ENCODE data around the gene MAP3K2.
A peak's percentile ranks its signal among the peaks of the same experiment; 100 is the strongest.

Gene MAP3K2

GRCh38 chr2:127302168-127302567 lies 85.6 kb downstream of the MAP3K2 start:
- Histone ChIP-seq H3K4me3 (ENCODE audit: low read length) (no peak overlapping the region), H3K4me2 (ENCODE audit: low read length) (no peak overlapping the region), H3K27me3 (ENCODE audit: control insufficient read depth, insufficient read depth, low read length) (no peaks in the 10 kb centered on the region), H3K36me3 (ENCODE audit: insufficient read depth, low read length) (peaks cover 24% of the 10 kb centered on the region), H3K9me3 (replicated peaks; ENCODE audit: low read length) (no peaks in the 10 kb centered on the region), H3K4me1 (ENCODE audit: control insufficient read depth, insufficient read depth, low read length) (no peaks in the 10 kb centered on the region), H3K9ac (ENCODE audit: low read depth, low read length) (no peak overlapping the region)

- Histone ChIP-seq H3K27me3 (ENCODE audit: control insufficient read depth, insufficient read depth, low read length) (no peaks in the 10 kb centered on the region), H3K4me1 (ENCODE audit: control insufficient read depth, insufficient read depth, low read length) (peaks cover 12% of the 10 kb centered on the region), H3K9me3 (replicated peaks; ENCODE audit: low read length) (no peaks in the 10 kb centered on the region), H3K9ac (ENCODE audit: low read depth, low read length) (peak within 1 kb of the TSS; percentile 90), H3K4me3 (ENCODE audit: low read length) (peak within 1 kb of the TSS; percentile 94), H3K4me2 (ENCODE audit: low read length) (peak within 1 kb of the TSS; percentile 88), H3K36me3 (ENCODE audit: insufficient read depth, low read length) (peaks cover 31% of the 10 kb centered on the region)
Measured at GRCh38 chr2:127293748-127294562, 93.8 kb downstream of the MAP3K2 start, which contains the start of gene ERCC3. ERCC3 (minus strand) TSS chr2:127294144; CDS start chr2:127294081, 63 bp downstream.

GRCh38 chr2:127293386-127293747 lies 94.4 kb downstream of the MAP3K2 start:
- peaks cover 37% of the 10 kb centered on the region for H3K36me3 ChIP-seq (ENCODE audit: insufficient read depth, low read length)
- H3K4me3 ChIP-seq (ENCODE audit: low read length), result peak overlapping the region; percentile 94
- H3K27me3 ChIP-seq (ENCODE audit: control insufficient read depth, insufficient read depth, low read length), result no peaks in the 10 kb centered on the region
- H3K4me1 ChIP-seq (ENCODE audit: control insufficient read depth, insufficient read depth, low read length), result peaks cover 12% of the 10 kb centered on the region
- no peaks in the 10 kb centered on the region for H3K9me3 ChIP-seq (replicated peaks; ENCODE audit: low read length)
- H3K4me2 ChIP-seq (ENCODE audit: low read length), result peak overlapping the region; percentile 88
- peak overlapping the region; percentile 90 for H3K9ac ChIP-seq (ENCODE audit: low read depth, low read length)

- H3K9me3 ChIP-seq (replicated peaks; ENCODE audit: low read length), result no peaks in the 10 kb centered on the region
- H3K4me2 ChIP-seq (ENCODE audit: low read length), result no peak overlapping the region
- no peaks in the 10 kb centered on the region for H3K27me3 ChIP-seq (ENCODE audit: control insufficient read depth, insufficient read depth, low read length)
- H3K4me1 ChIP-seq (ENCODE audit: control insufficient read depth, insufficient read depth, low read length), result peaks cover 8% of the 10 kb centered on the region
- H3K4me3 ChIP-seq (ENCODE audit: low read length), result no peak overlapping the region
- no peak overlapping the region for H3K9ac ChIP-seq (ENCODE audit: low read depth, low read length)
- peaks cover 78% of the 10 kb centered on the region for H3K36me3 ChIP-seq (ENCODE audit: insufficient read depth, low read length)
Measured at GRCh38 chr2:127288274-127288673, 99.5 kb downstream of the MAP3K2 start.

GRCh38 chr2:127283275-127283674 lies 104.5 kb downstream of the MAP3K2 start:
- H3K27me3 ChIP-seq (ENCODE audit: control insufficient read depth, insufficient read depth, low read length), result no peaks in the 10 kb centered on the region
- H3K4me3 ChIP-seq (ENCODE audit: low read length), result no peak overlapping the region
- peaks cover 70% of the 10 kb centered on the region for H3K36me3 ChIP-seq (ENCODE audit: insufficient read depth, low read length)
- H3K4me2 ChIP-seq (ENCODE audit: low read length), result no peak overlapping the region
- no peaks in the 10 kb centered on the region for H3K4me1 ChIP-seq (ENCODE audit: control insufficient read depth, insufficient read depth, low read length)
- H3K9me3 ChIP-seq (replicated peaks; ENCODE audit: low read length), result no peaks in the 10 kb centered on the region
- no peak overlapping the region for H3K9ac ChIP-seq (ENCODE audit: low read depth, low read length)

GRCh38 chr2:127280693-127281092 lies 107.1 kb downstream of the MAP3K2 start:
- no peaks in the 10 kb centered on the region for H3K9me3 ChIP-seq (replicated peaks; ENCODE audit: low read length)
- no peaks in the 10 kb centered on the region for H3K4me1 ChIP-seq (ENCODE audit: control insufficient read depth, insufficient read depth, low read length)
- no peak overlapping the region for H3K9ac ChIP-seq (ENCODE audit: low read depth, low read length)
- H3K27me3 ChIP-seq (ENCODE audit: control insufficient read depth, insufficient read depth, low read length), result no peaks in the 10 kb centered on the region
- H3K36me3 ChIP-seq (ENCODE audit: insufficient read depth, low read length), result peaks cover 68% of the 10 kb centered on the region
- no peak overlapping the region for H3K4me3 ChIP-seq (ENCODE audit: low read length)
- no peak overlapping the region for H3K4me2 ChIP-seq (ENCODE audit: low read length)

GRCh38 chr2:127279781-127280180 lies 108.0 kb downstream of the MAP3K2 start:
- H3K27me3 ChIP-seq (ENCODE audit: control insufficient read depth, insufficient read depth, low read length), result no peaks in the 10 kb centered on the region
- H3K4me1 ChIP-seq (ENCODE audit: control insufficient read depth, insufficient read depth, low read length), result no peaks in the 10 kb centered on the region
- H3K9me3 ChIP-seq (replicated peaks; ENCODE audit: low read length), result no peaks in the 10 kb centered on the region
- no peak overlapping the region for H3K4me3 ChIP-seq (ENCODE audit: low read length)
- H3K36me3 ChIP-seq (ENCODE audit: insufficient read depth, low read length), result peaks cover 71% of the 10 kb centered on the region
- no peak overlapping the region for H3K9ac ChIP-seq (ENCODE audit: low read depth, low read length)
- no peak overlapping the region for H3K4me2 ChIP-seq (ENCODE audit: low read length)

GRCh38 chr2:127278959-127279358 lies 108.8 kb downstream of the MAP3K2 start:
- H3K36me3 ChIP-seq (ENCODE audit: insufficient read depth, low read length), result peaks cover 67% of the 10 kb centered on the region
- H3K4me3 ChIP-seq (ENCODE audit: low read length), result no peak overlapping the region
- H3K9ac ChIP-seq (ENCODE audit: low read depth, low read length), result no peak overlapping the region
- H3K27me3 ChIP-seq (ENCODE audit: control insufficient read depth, insufficient read depth, low read length), result no peaks in the 10 kb centered on the region
- no peaks in the 10 kb centered on the region for H3K9me3 ChIP-seq (replicated peaks; ENCODE audit: low read length)
- no peak overlapping the region for H3K4me2 ChIP-seq (ENCODE audit: low read length)
- H3K4me1 ChIP-seq (ENCODE audit: control insufficient read depth, insufficient read depth, low read length), result no peaks in the 10 kb centered on the region

GRCh38 chr2:127277028-127277427 lies 110.7 kb downstream of the MAP3K2 start:
- Histone ChIP-seq H3K27me3 (ENCODE audit: control insufficient read depth, insufficient read depth, low read length) (no peaks in the 10 kb centered on the region), H3K9me3 (replicated peaks; ENCODE audit: low read length) (no peaks in the 10 kb centered on the region), H3K4me2 (ENCODE audit: low read length) (no peak overlapping the region), H3K9ac (ENCODE audit: low read depth, low read length) (no peak overlapping the region), H3K4me1 (ENCODE audit: control insufficient read depth, insufficient read depth, low read length) (no peaks in the 10 kb centered on the region), H3K36me3 (ENCODE audit: insufficient read depth, low read length) (peaks cover 66% of the 10 kb centered on the region), H3K4me3 (ENCODE audit: low read length) (no peak overlapping the region)

- Histone ChIP-seq H3K27me3 (ENCODE audit: control insufficient read depth, insufficient read depth, low read length) (no peaks in the 10 kb centered on the region), H3K9ac (ENCODE audit: low read depth, low read length) (no peak overlapping the region), H3K36me3 (ENCODE audit: insufficient read depth, low read length) (peaks cover 75% of the 10 kb centered on the region)
Measured at GRCh38 chr2:127275789-127276188, 112.0 kb downstream of the MAP3K2 start.

GRCh38 chr2:127275356-127275755 lies 112.4 kb downstream of the MAP3K2 start:
- Histone ChIP-seq H3K4me2 (ENCODE audit: low read length) (no peak overlapping the region), H3K27me3 (ENCODE audit: control insufficient read depth, insufficient read depth, low read length) (no peaks in the 10 kb centered on the region), H3K9me3 (replicated peaks; ENCODE audit: low read length) (no peaks in the 10 kb centered on the region), H3K36me3 (ENCODE audit: insufficient read depth, low read length) (peaks cover 79% of the 10 kb centered on the region), H3K4me3 (ENCODE audit: low read length) (no peak overlapping the region), H3K9ac (ENCODE audit: low read depth, low read length) (no peak overlapping the region), H3K4me1 (ENCODE audit: control insufficient read depth, insufficient read depth, low read length) (no peaks in the 10 kb centered on the region)

More at GRCh38 chr2:127275789-127276188, 112.0 kb downstream of the MAP3K2 start:
- Histone ChIP-seq H3K4me3 (ENCODE audit: low read length) (no peak overlapping the region), H3K4me1 (ENCODE audit: control insufficient read depth, insufficient read depth, low read length) (no peaks in the 10 kb centered on the region), H3K9me3 (replicated peaks; ENCODE audit: low read length) (no peaks in the 10 kb centered on the region), H3K4me2 (ENCODE audit: low read length) (no peak overlapping the region)

GRCh38 chr2:127270663-127271062 lies 117.1 kb downstream of the MAP3K2 start:
- Histone ChIP-seq H3K4me3 (ENCODE audit: low read length) (no peak overlapping the region), H3K4me1 (ENCODE audit: control insufficient read depth, insufficient read depth, low read length) (no peaks in the 10 kb centered on the region), H3K27me3 (ENCODE audit: control insufficient read depth, insufficient read depth, low read length) (no peaks in the 10 kb centered on the region), H3K9ac (ENCODE audit: low read depth, low read length) (no peak overlapping the region), H3K4me2 (ENCODE audit: low read length) (no peak overlapping the region), H3K36me3 (ENCODE audit: insufficient read depth, low read length) (peaks cover 62% of the 10 kb centered on the region), H3K9me3 (replicated peaks; ENCODE audit: low read length) (no peaks in the 10 kb centered on the region)

Data from skeletal muscle satellite cell (primary cell).